Ovary (tissue), 9 donors: ENCODE data around the gene SKIDA1. TPM values are rescaled to one million over a fixed set of nuclear protein-coding genes. Genes with fewer than 3 reads are reported as not detected.

Experiments used
- DNase-seq, 5 donors: peaks; one replicate each; pipeline ENCODE4 v3.0.0-alpha.2; 2019 to 2020
- H3K27ac ChIP-seq, 2 donors: fragments of 200-600 bp; one replicate each; pipeline versions ENCODE4 v1.5.1 to v1.8.0; 2019 to 2022
- H3K27me3 ChIP-seq: fragments of 200-600 bp; one replicate; pipeline ENCODE4 v1.8.0; 2022
- H3K36me3 ChIP-seq: fragments of 200-600 bp; sonication (generic); one replicate; pipeline ENCODE4 v1.5.1; 2019
- H3K4me1 ChIP-seq: one replicate; pipeline ENCODE4 v1.8.1; 2013; ENCODE audit warnings: mild to moderate bottlenecking, moderate library complexity; ENCODE audit not compliant: insufficient read depth
- H3K4me3 ChIP-seq: fragments of 200-600 bp; sonication (generic); one replicate; pipeline ENCODE4 v1.5.1; 2017
- H3K9me3 ChIP-seq, 2 donors: fragments of 200-600 bp in 1 of 2; sonication (generic) in 1 of 2; one replicate each; pipeline versions ENCODE4 v1.5.1 to v1.8.1; 2013 to 2019; ENCODE audit warnings: mild to moderate bottlenecking in 1 of 2, moderate library complexity in 1 of 2
- CTCF ChIP-seq, 3 donors: fragments of 450-650 bp in 2 of 3; fragments of 200-600 bp in 1 of 3; IDR thresholded peaks; one replicate each; pipeline versions ENCODE4 v1.5.1 to v1.8.0; 2016 to 2022; ENCODE audit warnings: antibody characterized with exemption in 3 of 3, mild to moderate bottlenecking in 1 of 3
- EP300 ChIP-seq: sonication (generic); formaldehyde crosslinking; IDR thresholded peaks from one replicate; pipeline ENCODE4 v1.6.1; 2017; ENCODE audit warnings: antibody characterized with exemption
- POLR2A ChIP-seq: fragments of 450-650 bp; IDR thresholded peaks from one replicate; pipeline ENCODE4 v1.6.1; 2017; ENCODE audit warnings: antibody characterized with exemption, mild to moderate bottlenecking, moderate library complexity
- WGBS, 3 donors: extraction: QIAGEN DNeasy Blood & Tissue Kit in 1 of 3; methylation state at CpG; one replicate each; pipeline versions ENCODE4 v1.1.5 to v1.1.7; 2013 to 2017; 5-methylcytosine and 5-hydroxymethylcytosine counted together
- intact Hi-C, 4 donors: fragments of 100-400 bp; cut with DNase I; formaldehyde crosslinking; loops; one replicate each; pipeline versions ENCODE4 v1.11.0 to v1.15.1; 2022 to 2023
- polyA plus RNA-seq, 2 donors: library from polyadenylated mRNA; stranded (reverse); fragments of 200-250 nt in 1 of 2; fragments of 350-450 nt in 1 of 2; fragmentation: Illumina TruSeq in 1 of 2; extraction: RNeasy Lipid Tissue Mini Kit (QIAGEN cat#74804) in 1 of 2; gene quantifications; one replicate each; pipeline ENCODE4 v1.2.3, GENCODE V29; 2013 to 2014
- total RNA-seq, 7 donors: library from RNA; depleted of rRNA in 2 of 7; stranded (reverse); fragments of >200 nt in 2 of 7; fragmentation: NEBNext Ultra II Directional in 3 of 7; extraction: Animal tissue kit (Norgen Biotek cat#: 25700) in 3 of 7; gene quantifications; one replicate each; pipeline versions ENCODE4 v1.1.0 to v1.2.4, GENCODE V29; 2016 to 2023
- donor health status: DM: no; HTN: no; CAD: no; lungs with moderate emphysema.
- donor health status: DM: no; HTN: no; CAD: no.
- donor health status: Bipolar disorder and iron deficiency.
- donor health status: DM: yes; HTN: yes; CAD: no.
- donor health status: DM: no; HTN: no; CAD: no.
- donor health status: DM: yes; HTN: yes; CAD: no.

The SKIDA1 gene
- total and polyA plus RNA-seq, 9 donors, result 1.1 to 4.2 (median 3.1) TPM

- no peak for TF ChIP-seq POLR2A
- no peak for TF ChIP-seq CTCF (IDR thresholded peaks at IDR 0.05)
- TF ChIP-seq EP300, result no peak
- WGBS, 3 donors, result 95 to 97% (median 95%) methylated on average over 3 of the region's 3 CpGs
- intact Hi-C loops, result no loop called here
- no peaks in the 10 kb centered on the region for H3K4me1 ChIP-seq
- no peaks in the 10 kb centered on the region for H3K9me3 ChIP-seq
- H3K27ac ChIP-seq, result no peak overlapping the region
- no peaks in the 10 kb centered on the region for H3K27me3 ChIP-seq
- H3K4me3 ChIP-seq, result no peak overlapping the region
- no peaks in the 10 kb centered on the region for H3K36me3 ChIP-seq
- DNase-seq, result no peak
These were observed 42.7 kb downstream of the SKIDA1 start for GRCh38 chr10:21482821-21483220.

- intact Hi-C loops, result no loop called here
- no peak for DNase-seq
- Histone ChIP-seq H3K4me1 (no peaks in the 10 kb centered on the region), H3K36me3 (no peaks in the 10 kb centered on the region), H3K27me3 (no peaks in the 10 kb centered on the region), H3K9me3 (no peaks in the 10 kb centered on the region), H3K4me3 (no peak overlapping the region), H3K27ac (no peak overlapping the region)
- no peak for TF ChIP-seq EP300
- no peak for TF ChIP-seq CTCF (IDR thresholded peaks at IDR 0.05)
- TF ChIP-seq POLR2A, result no peak
- WGBS, 3 donors, result 80 to 90% (median 87%) methylated on average over 2 of the region's 2 CpGs
These were observed 44.1 kb downstream of the SKIDA1 start for GRCh38 chr10:21481407-21481806.

- Histone ChIP-seq H3K36me3 (no peaks in the 10 kb centered on the region), H3K27me3 (no peaks in the 10 kb centered on the region), H3K9me3 (no peaks in the 10 kb centered on the region), H3K27ac (no peak overlapping the region), H3K4me1 (no peaks in the 10 kb centered on the region), H3K4me3 (no peak overlapping the region)
- no peak for DNase-seq
- 48 to 60% (median 51%) methylated on average over 6 of the region's 6 CpGs for WGBS, 3 donors
- intact Hi-C loops, result no loop called here
- no peak for TF ChIP-seq EP300
- no peak for TF ChIP-seq CTCF (IDR thresholded peaks at IDR 0.05)
- no peak for TF ChIP-seq POLR2A
These were observed 45.7 kb downstream of the SKIDA1 start for GRCh38 chr10:21479570-21480315.

GRCh38 chr10:21475393-21475792 is 50.1 kb downstream of the SKIDA1 start:
- WGBS, 3 donors, result 68 to 85% (median 84%) methylated on average over 5 of the region's 5 CpGs
- Histone ChIP-seq H3K9me3 (no peaks in the 10 kb centered on the region), H3K27ac (no peak overlapping the region), H3K4me3 (no peak overlapping the region), H3K4me1 (no peaks in the 10 kb centered on the region), H3K27me3 (no peaks in the 10 kb centered on the region), H3K36me3 (no peaks in the 10 kb centered on the region)
- TF ChIP-seq CTCF (IDR thresholded peaks at IDR 0.05), result no peak
- no peak for TF ChIP-seq POLR2A
- TF ChIP-seq EP300, result no peak
- intact Hi-C loops, result no loop called here
- no peak for DNase-seq
